A673 (cell line): ENCODE results near the gene FAM3B.

Experiments
- EZH2 ChIP-seq: fragments of 200-600 bp; sonication (generic); IDR thresholded peaks from 2 replicates; pipeline ENCODE4 v1.6.1; 2017; ENCODE audit warnings: borderline replicate concordance, low read depth, mild to moderate bottlenecking, mixed read lengths, antibody characterized with exemption, low read length; ENCODE audit not compliant: poor library complexity, severe bottlenecking
- TF ChIP-seq, protein P1 (sequence below): fragments of 300-800, 200-600 bp; sonication (generic); conservative IDR thresholded peaks from 2 replicates; pipeline ENCODE4 v1.5.1; 2017; ENCODE audit warnings: low read depth, mild to moderate bottlenecking, antibody characterized with exemption, low read length, moderate library complexity, mixed read lengths

DNA sequence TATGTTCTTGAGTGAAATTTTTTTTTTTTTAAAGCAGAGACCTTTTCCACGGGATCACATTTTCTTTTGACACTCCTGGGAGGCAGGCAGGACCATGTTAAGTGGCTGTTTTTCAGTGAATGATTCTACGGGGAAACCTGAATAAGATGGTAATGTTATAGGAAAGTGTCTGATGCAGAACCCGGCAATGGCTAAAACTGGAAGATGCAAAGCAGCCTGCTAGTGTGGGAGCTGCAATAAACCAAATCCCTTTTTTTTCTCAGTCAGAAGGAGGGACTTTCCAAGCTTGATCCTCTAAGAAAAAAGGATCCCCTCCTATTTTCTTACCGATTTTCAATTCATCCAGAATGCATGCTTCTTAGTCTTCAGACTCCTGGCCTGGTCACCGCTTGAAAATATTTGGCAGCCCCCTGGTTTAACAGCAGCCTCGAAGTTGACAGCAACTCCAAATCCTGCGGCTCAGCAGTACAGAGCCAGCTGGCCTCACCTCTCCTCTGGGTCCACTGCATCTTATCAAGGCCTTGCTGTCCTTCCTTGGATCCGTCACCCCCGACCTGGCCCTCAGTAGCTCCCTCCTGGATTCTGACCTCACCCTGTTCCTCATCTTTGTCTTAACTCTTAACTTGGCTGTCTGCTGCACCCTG lies 50.8 kb downstream of the FAM3B start:
- TF ChIP-seq, protein P1, sequence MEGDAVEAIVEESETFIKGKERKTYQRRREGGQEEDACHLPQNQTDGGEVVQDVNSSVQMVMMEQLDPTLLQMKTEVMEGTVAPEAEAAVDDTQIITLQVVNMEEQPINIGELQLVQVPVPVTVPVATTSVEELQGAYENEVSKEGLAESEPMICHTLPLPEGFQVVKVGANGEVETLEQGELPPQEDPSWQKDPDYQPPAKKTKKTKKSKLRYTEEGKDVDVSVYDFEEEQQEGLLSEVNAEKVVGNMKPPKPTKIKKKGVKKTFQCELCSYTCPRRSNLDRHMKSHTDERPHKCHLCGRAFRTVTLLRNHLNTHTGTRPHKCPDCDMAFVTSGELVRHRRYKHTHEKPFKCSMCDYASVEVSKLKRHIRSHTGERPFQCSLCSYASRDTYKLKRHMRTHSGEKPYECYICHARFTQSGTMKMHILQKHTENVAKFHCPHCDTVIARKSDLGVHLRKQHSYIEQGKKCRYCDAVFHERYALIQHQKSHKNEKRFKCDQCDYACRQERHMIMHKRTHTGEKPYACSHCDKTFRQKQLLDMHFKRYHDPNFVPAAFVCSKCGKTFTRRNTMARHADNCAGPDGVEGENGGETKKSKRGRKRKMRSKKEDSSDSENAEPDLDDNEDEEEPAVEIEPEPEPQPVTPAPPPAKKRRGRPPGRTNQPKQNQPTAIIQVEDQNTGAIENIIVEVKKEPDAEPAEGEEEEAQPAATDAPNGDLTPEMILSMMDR = no peak
- TF ChIP-seq EZH2 = no peak
